HG02642 (cell line): ENCODE measurements around the gene FMR1NB.

Source experiments
- ATAC-seq: cut with Tn5 transposase; IDR thresholded peaks from one replicate; pipeline ENCODE4 v1.9.1; 2021; ENCODE audit warnings: mild to moderate bottlenecking; ENCODE audit not compliant: unreplicated experiment, poor library complexity

FMR1NB gene

DNA sequence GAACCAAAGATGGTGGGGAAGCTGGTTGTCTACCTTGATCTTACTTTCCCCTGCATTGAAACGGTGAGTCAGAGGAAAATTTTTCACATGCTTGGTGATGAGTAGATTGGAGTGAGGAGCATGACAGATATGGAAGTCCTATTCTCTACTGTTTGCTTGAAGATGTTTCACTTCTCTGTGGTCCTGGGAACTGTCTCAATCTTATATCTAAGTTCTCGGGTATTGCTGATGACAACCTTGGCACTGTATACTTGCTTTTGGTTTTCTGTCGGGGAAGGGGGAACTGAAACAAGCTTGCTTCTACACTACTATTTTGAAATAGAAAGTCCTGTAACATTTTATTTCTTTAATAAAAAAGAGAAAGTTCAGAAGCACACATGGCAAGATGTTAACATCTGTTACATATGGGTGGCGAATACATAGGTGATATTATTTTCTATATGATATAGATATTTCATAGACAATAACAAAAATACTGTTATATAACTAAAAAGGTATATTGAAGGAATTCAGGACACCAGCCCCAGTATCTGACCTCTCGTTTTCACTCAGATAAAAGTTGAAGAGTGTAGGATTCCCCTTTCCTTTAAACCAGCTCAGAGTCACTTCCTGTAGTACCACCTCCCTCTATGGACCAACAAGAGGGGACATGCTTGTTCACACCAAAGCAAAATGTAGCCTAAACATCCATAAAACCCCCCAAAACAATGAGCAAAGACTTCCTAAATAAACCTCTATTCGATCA is 88.8 kb downstream of the FMR1NB start:
- ATAC-seq = peak; percentile 89

DNA sequence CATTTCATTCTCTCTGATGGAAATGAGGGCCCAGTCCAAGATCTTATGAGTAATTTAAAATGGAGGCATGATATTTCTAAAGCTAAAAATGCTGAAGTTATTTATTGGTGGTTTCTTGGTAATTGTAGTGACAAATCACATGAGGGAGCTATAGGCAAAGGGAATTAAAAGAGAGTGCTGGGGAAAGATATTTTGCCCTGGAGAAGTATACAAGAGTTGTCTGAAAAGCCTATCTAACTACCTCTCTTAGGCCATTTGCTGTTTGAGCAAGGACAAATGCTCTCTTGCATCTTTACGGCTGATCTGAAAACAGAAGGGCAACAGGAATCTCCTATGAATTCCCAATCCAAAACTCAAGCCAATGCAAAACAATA is 89.4 kb downstream of the FMR1NB start:
- no peak for ATAC-seq
